HG02943 (cell line): ENCODE data around the gene PLCB4.

ENCODE experiments used
- ATAC-seq: cut with Tn5 transposase; IDR thresholded peaks from one replicate; pipeline ENCODE4 v1.9.1; 2021; ENCODE audit warnings: mild to moderate bottlenecking, low read depth, moderate library complexity; ENCODE audit not compliant: unreplicated experiment

Gene PLCB4

GRCh38 chr20:9342651-9343050 is 273.8 kb downstream of the PLCB4 start:
- ATAC-seq, result no peak

- no peak for ATAC-seq
These were observed 275.4 kb downstream of the PLCB4 start for GRCh38 chr20:9344083-9344920.

- no peak for ATAC-seq
These were observed 279.4 kb downstream of the PLCB4 start for GRCh38 chr20:9348316-9348715.

GRCh38 chr20:9348747-9349146 is 279.9 kb downstream of the PLCB4 start:
- no peak for ATAC-seq

- no peak for ATAC-seq
These were observed 280.4 kb downstream of the PLCB4 start for GRCh38 chr20:9349249-9349648.

- ATAC-seq, result no peak
These were observed 283.9 kb downstream of the PLCB4 start for GRCh38 chr20:9352739-9353138.

- no peak for ATAC-seq
These were observed 284.5 kb downstream of the PLCB4 start for GRCh38 chr20:9353180-9353915.

- ATAC-seq, result no peak
These were observed 285.0 kb downstream of the PLCB4 start for GRCh38 chr20:9353916-9354276.

GRCh38 chr20:9354579-9354978 is 285.7 kb downstream of the PLCB4 start:
- ATAC-seq, result no peak

GRCh38 chr20:9358001-9358400 is 289.1 kb downstream of the PLCB4 start:
- no peak for ATAC-seq

GRCh38 chr20:9359561-9360308 is 290.8 kb downstream of the PLCB4 start:
- ATAC-seq, result no peak

- no peak for ATAC-seq
These were observed 291.5 kb downstream of the PLCB4 start for GRCh38 chr20:9360431-9360830.

GRCh38 chr20:9363673-9364072 is 294.8 kb downstream of the PLCB4 start:
- no peak for ATAC-seq

GRCh38 chr20:9367328-9367727 is 298.4 kb downstream of the PLCB4 start:
- ATAC-seq, result no peak

GRCh38 chr20:9367746-9368145 is 298.9 kb downstream of the PLCB4 start:
- no peak for ATAC-seq

- no peak for ATAC-seq
These were observed 300.0 kb downstream of the PLCB4 start for GRCh38 chr20:9368893-9369292.

GRCh38 chr20:9369557-9369956 is 300.7 kb downstream of the PLCB4 start:
- ATAC-seq, result no peak

- ATAC-seq, result no peak
These were observed 305.2 kb downstream of the PLCB4 start for GRCh38 chr20:9374072-9374471.

- no peak for ATAC-seq
These were observed 305.6 kb downstream of the PLCB4 start for GRCh38 chr20:9374480-9374879.

GRCh38 chr20:9375221-9375681 is 306.4 kb downstream of the PLCB4 start:
- no peak for ATAC-seq

- no peak for ATAC-seq
These were observed 308.1 kb downstream of the PLCB4 start for GRCh38 chr20:9377007-9377406.
